Measurements from ENCODE around the gene POLL. TPM values are rescaled to one million over a fixed set of nuclear protein-coding genes. Genes with fewer than 3 reads are reported as not detected.

The POLL gene
- total RNA-seq, 1 donor from 2014 or later: 47.3 TPM

GRCh38 chr10:101588879-101589278, 822 bp upstream of the POLL start:
- peak overlapping the region; percentile 43 for H3K27ac Mint-ChIP-seq
- no peaks in the 10 kb centered on the region for H3K27me3 Mint-ChIP-seq (ENCODE audit: low read depth)
- H3K4me3 Mint-ChIP-seq: peak overlapping the region; percentile 95
- H3K36me3 Mint-ChIP-seq: peaks cover 3% of the 10 kb centered on the region
- H3K9me3 Mint-ChIP-seq: no peaks in the 10 kb centered on the region
- peaks cover 25% of the 10 kb centered on the region for H3K4me1 Mint-ChIP-seq
- TF ChIP-seq CTCF (IDR thresholded peaks at IDR 0.05; ENCODE audit: unreplicated experiment): no peak
- no peak for DNase-seq (ENCODE audit: low spot score in 2 of 2, unreplicated experiment in 2 of 2)

GRCh38 chr10:101585841-101586240, 2.2 kb downstream of the POLL start:
- Mint-ChIP-seq H3K36me3 (peaks cover 3% of the 10 kb centered on the region), H3K27me3 (ENCODE audit: low read depth) (no peaks in the 10 kb centered on the region), H3K9me3 (no peaks in the 10 kb centered on the region), H3K27ac (no peak overlapping the region), H3K4me1 (peaks cover 25% of the 10 kb centered on the region), H3K4me3 (peak overlapping the region; percentile 23)
- DNase-seq (ENCODE audit: low spot score in 2 of 2, unreplicated experiment in 2 of 2): no peak
- TF ChIP-seq CTCF (IDR thresholded peaks at IDR 0.05; ENCODE audit: unreplicated experiment): no peak

- no peaks in the 10 kb centered on the region for H3K27me3 Mint-ChIP-seq (ENCODE audit: low read depth)
- no peak for DNase-seq (ENCODE audit: low spot score in 2 of 2, unreplicated experiment in 2 of 2)
- H3K4me3 Mint-ChIP-seq: no peak overlapping the region
- no peaks in the 10 kb centered on the region for H3K9me3 Mint-ChIP-seq
- no peaks in the 10 kb centered on the region for H3K4me1 Mint-ChIP-seq
- H3K36me3 Mint-ChIP-seq: peaks cover 5% of the 10 kb centered on the region
- no peak for TF ChIP-seq CTCF (IDR thresholded peaks at IDR 0.05; ENCODE audit: unreplicated experiment)
- H3K27ac Mint-ChIP-seq: no peak overlapping the region
Observed at GRCh38 chr10:101580486-101581399, 7.3 kb downstream of the POLL start.

- peaks cover 5% of the 10 kb centered on the region for H3K36me3 Mint-ChIP-seq
- H3K9me3 Mint-ChIP-seq: no peaks in the 10 kb centered on the region
- no peaks in the 10 kb centered on the region for H3K4me1 Mint-ChIP-seq
- DNase-seq (ENCODE audit: low spot score in 2 of 2, unreplicated experiment in 2 of 2): no peak
- no peaks in the 10 kb centered on the region for H3K27me3 Mint-ChIP-seq (ENCODE audit: low read depth)
- H3K4me3 Mint-ChIP-seq: no peak overlapping the region
- no peak overlapping the region for H3K27ac Mint-ChIP-seq
- no peak for TF ChIP-seq CTCF (IDR thresholded peaks at IDR 0.05; ENCODE audit: unreplicated experiment)
Observed at GRCh38 chr10:101579516-101579870, 8.6 kb downstream of the POLL start.

GRCh38 chr10:101578803-101579515, 9.1 kb downstream of the POLL start:
- Mint-ChIP-seq H3K4me3 (no peak overlapping the region), H3K27ac (no peak overlapping the region), H3K4me1 (no peaks in the 10 kb centered on the region), H3K36me3 (peaks cover 2% of the 10 kb centered on the region), H3K27me3 (ENCODE audit: low read depth) (no peaks in the 10 kb centered on the region), H3K9me3 (no peaks in the 10 kb centered on the region)
- no peak for TF ChIP-seq CTCF (IDR thresholded peaks at IDR 0.05; ENCODE audit: unreplicated experiment)
- DNase-seq (ENCODE audit: low spot score in 2 of 2, unreplicated experiment in 2 of 2): no peak
